HG03520 (cell line): Measurements from ENCODE around the gene CRP.
"Not testable (repeated sequence)": the region's sequence is repeated elsewhere in the genome, so short reads cannot be mapped to it uniquely, and the experiment has no call there.

ENCODE experiments used
- ATAC-seq: cut with Tn5 transposase; IDR thresholded peaks from one replicate; pipeline ENCODE4 v1.9.1; 2021; ENCODE audit warnings: mild to moderate bottlenecking, moderate library complexity; ENCODE audit not compliant: unreplicated experiment

CRP gene

DNA sequence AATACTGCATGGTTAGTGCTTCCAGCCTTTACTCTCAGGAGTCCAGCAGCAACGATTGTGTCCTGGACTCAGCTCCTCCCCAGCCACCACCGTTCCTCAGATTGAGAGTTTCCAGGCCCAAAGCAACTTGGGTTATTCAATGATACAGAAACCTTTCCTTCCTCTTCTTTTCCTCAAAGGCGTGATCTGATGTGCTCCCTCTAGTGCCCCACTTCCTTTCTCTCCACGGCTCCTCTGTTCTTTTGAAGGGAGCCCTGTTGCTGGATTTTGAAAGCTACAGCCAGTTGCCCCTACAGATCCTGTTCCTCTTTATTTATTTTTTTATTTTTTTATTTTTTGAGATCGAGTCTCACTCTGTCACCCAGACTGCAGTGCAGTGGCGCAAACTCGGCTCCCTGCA is 14.1 kb downstream of the CRP start:
- ATAC-seq = no peak

DNA sequence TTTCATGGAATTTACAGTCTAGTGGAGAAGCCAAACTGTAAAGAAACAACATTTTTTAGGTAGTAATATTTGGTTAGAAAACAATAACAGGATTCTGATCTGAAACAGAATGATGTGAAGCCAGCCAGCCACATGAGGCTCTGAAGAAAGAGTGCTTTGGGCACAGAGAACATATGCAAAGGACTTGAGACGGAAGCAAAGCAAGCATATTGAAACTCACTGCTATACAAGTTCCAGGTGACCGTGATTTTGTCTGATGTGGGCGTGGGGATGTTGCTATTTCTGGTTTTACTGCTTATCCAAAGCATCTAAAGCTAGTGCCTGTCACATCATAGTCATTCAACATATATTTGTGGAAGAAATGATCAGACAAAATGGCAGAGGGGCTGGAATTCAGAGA is 14.7 kb downstream of the CRP start:
- ATAC-seq = no peak

GRCh38 chr1:159699246-159699645 is 15.1 kb downstream of the CRP start:
- ATAC-seq = no peak

GRCh38 chr1:159687511-159687910 is 26.9 kb downstream of the CRP start:
- no peak for ATAC-seq

- ATAC-seq = no peak
Measured at GRCh38 chr1:159686599-159687299, 27.6 kb downstream of the CRP start.

- ATAC-seq = no peak
Measured at GRCh38 chr1:159678939-159679338, 35.5 kb downstream of the CRP start.

DNA sequence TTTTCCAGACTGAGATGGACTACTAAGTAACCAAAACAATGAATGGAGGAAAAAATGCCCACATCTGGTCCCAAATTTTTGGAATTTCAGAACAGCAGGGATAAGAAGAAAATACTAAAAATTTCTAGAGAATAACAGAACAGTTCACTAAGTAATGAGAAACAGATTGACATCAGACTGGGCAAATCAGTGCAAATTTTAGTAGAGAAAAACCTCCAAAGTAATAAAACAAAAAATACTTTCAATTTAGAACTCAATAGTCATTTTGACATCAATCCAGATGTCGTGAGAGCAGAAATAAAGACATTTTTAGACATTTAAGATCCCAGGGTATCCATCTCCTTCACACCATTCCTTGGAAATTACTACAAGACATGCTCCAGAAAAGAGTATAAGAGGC is 39.3 kb downstream of the CRP start:
- ATAC-seq = no peak

- ATAC-seq = not testable (repeated sequence)
Measured at GRCh38 chr1:159672390-159672789, 42.0 kb downstream of the CRP start.

GRCh38 chr1:159669338-159669737 is 45.1 kb downstream of the CRP start:
- ATAC-seq = no peak

DNA sequence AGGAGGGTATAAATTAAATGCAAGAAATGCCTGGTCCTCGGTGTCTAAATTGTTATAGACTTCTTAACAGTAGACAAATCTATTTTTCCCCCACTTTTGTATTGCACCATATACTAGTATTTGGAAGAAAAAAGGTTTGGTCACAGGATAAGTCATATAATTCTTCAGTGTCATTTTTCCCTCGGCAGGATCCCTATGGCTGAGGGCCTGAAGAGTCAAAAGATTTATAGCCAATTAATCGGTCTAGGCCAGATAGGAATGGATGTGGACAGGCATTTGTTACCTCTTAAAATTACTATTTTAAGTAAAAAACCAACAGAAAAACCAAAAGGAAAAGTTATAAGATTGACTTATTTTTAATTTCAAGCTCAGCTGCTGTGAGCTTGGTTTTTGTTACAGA is 45.6 kb downstream of the CRP start:
- ATAC-seq = no peak

- no peak for ATAC-seq
Measured at GRCh38 chr1:159664247-159664646, 50.1 kb downstream of the CRP start.

DNA sequence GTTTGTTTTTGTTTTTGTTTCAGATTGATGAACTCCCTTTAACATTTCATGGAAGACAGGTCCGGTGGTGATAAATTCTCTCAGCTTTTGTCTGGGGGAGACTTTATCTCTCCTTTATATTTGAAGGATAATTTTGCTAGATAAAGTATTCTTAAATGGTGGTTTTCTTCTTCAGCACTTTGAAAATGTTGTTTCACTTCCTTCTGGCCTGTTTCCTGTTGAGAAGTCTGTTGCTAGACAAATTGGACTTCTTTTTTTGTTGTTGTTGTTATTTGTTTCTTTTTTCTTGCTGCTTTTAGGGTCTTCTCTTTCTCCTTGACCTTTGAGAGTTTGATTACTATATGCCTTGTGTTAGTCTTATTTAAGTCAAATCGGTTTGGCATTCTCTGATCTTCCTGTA is 50.8 kb downstream of the CRP start:
- ATAC-seq = no peak
